ENCODE results near the gene SALL2.
A peak's percentile ranks its signal among the peaks of the same experiment; 100 is the strongest.

The SALL2 gene

GRCh38 chr14:21506557-21506956 lies 19.6 kb downstream of the SALL2 start:
- Histone ChIP-seq H3K4me3 (ENCODE audit: low read depth, low read length) (no peak overlapping the region), H3K36me3 (ENCODE audit: control insufficient read depth in 2 of 2, insufficient read depth in 1 of 2, low read length in 2 of 2) (peaks cover 36 to 53% of the 10 kb centered on the region in 2 experiments), H3K4me1 (ENCODE audit: control insufficient read depth, insufficient read depth, low read length) (0 out of 2 replicates have a peak, but pooled peaks cover 4% of the 10 kb centered on the region), H3K9me3 (ENCODE audit: control insufficient read depth, insufficient read depth, low read depth, low read length) (no peaks in the 10 kb centered on the region), H3K27ac (ENCODE audit: extremely low read depth, low read depth, low read length) (no peak overlapping the region)
- POLR2A ChIA-PET = interaction anchor here (0.6 kb wide), 1 partner anchor 18 kb away, joined by 4 read pairs; no protein-coding TSS in a partner anchor
- CTCF ChIA-PET = interaction anchor here (1.7 kb wide), 1 partner anchor 29 kb away, joined by 4 read pairs; the partner anchor contains the start of gene TOX4
- TF ChIP-seq ZNF335 (tag by site-specific recombination; conservative IDR thresholded peaks at IDR 0.05) = no peak
- TF ChIP-seq ZNF146 (tag by site-specific recombination; IDR thresholded peaks at IDR 0.05) = peak; percentile 82
- TF ChIP-seq ZNF114 (tag by site-specific recombination; IDR thresholded peaks at IDR 0.05) = no peak

- CTCF ChIA-PET = interaction anchor here (0.5 kb wide), 1 partner anchor 28 kb away, joined by 3 read pairs; no protein-coding TSS in a partner anchor
- no peak overlapping the region for H3K4me3 ChIP-seq (ENCODE audit: low read depth, low read length)
- POLR2A ChIA-PET = interaction anchor here (0.6 kb wide), 1 partner anchor 20 kb away, joined by 4 read pairs; no protein-coding TSS in a partner anchor
- peaks cover 41 to 68% of the 10 kb centered on the region in 2 experiments for H3K36me3 ChIP-seq (ENCODE audit: control insufficient read depth in 2 of 2, insufficient read depth in 1 of 2, low read length in 2 of 2)
- H3K4me1 ChIP-seq (ENCODE audit: control insufficient read depth, insufficient read depth, low read length) = 0 out of 2 replicates have a peak, but pooled peaks cover 3% of the 10 kb centered on the region
- TF ChIP-seq, protein P1, sequence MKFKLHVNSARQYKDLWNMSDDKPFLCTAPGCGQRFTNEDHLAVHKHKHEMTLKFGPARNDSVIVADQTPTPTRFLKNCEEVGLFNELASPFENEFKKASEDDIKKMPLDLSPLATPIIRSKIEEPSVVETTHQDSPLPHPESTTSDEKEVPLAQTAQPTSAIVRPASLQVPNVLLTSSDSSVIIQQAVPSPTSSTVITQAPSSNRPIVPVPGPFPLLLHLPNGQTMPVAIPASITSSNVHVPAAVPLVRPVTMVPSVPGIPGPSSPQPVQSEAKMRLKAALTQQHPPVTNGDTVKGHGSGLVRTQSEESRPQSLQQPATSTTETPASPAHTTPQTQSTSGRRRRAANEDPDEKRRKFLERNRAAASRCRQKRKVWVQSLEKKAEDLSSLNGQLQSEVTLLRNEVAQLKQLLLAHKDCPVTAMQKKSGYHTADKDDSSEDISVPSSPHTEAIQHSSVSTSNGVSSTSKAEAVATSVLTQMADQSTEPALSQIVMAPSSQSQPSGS (tag by site-specific recombination; IDR thresholded peaks at IDR 0.05; ENCODE audit: low read depth) = 0 out of 2 replicates have a peak, but pooled peaks have one; percentile 8
- no peak for TF ChIP-seq ZSCAN16 (tag by site-specific recombination; IDR thresholded peaks at IDR 0.05)
- no peak overlapping the region for H3K27ac ChIP-seq (ENCODE audit: extremely low read depth, low read depth, low read length)
- no peaks in the 10 kb centered on the region for H3K9me3 ChIP-seq (ENCODE audit: control insufficient read depth, insufficient read depth, low read depth, low read length)
Measured at GRCh38 chr14:21505012-21505553, 21.1 kb downstream of the SALL2 start.

DNA sequence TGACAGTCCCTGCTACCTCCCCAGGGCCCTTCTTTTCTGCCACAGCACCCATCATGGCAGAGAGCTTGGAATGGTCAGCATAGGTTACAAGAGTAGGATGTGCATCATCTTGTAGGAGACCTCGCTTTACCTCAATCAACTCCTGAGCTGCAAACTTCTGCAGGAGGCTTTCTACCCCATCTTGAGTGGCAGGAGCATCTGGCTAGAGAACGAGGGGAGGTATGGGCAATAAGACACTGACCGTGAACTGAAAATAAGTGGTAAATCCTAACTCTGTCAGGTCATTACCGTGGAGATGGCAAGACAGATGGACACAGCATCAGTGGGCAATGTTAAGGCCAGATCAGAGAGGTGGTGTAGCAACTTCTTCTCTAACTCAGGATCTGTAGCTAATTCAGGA lies 22.8 kb downstream of the SALL2 start:
- Histone ChIP-seq H3K9me3 (ENCODE audit: control insufficient read depth, insufficient read depth, low read depth, low read length) (no peaks in the 10 kb centered on the region), H3K4me3 (ENCODE audit: low read depth, low read length) (no peak overlapping the region), H3K27ac (ENCODE audit: extremely low read depth, low read depth, low read length) (no peak overlapping the region), H3K36me3 (ENCODE audit: control insufficient read depth in 2 of 2, insufficient read depth in 1 of 2, low read length in 2 of 2) (peaks cover 48 to 74% of the 10 kb centered on the region in 2 experiments), H3K4me1 (ENCODE audit: control insufficient read depth, insufficient read depth, low read length) (no peaks in the 10 kb centered on the region)
- CTCF ChIA-PET = interaction anchor here (0.9 kb wide), 1 partner anchor 53 kb away, joined by 4 read pairs; no protein-coding TSS in a partner anchor
- POLR2A ChIA-PET = no interaction called here
- TF ChIP-seq ZNF624 (tag by site-specific recombination; IDR thresholded peaks at IDR 0.05) (no peak), ZNF112 (tag by site-specific recombination; IDR thresholded peaks at IDR 0.05) (no peak), MZF1 (tag by site-specific recombination; IDR thresholded peaks at IDR 0.05; ENCODE audit: borderline replicate concordance) (no peak), ZBTB20 (tag by site-specific recombination; IDR thresholded peaks at IDR 0.05) (no peak), ZSCAN5A (tag by site-specific recombination; IDR thresholded peaks at IDR 0.05) (no peak), YY2 (tag by site-specific recombination; IDR thresholded peaks at IDR 0.05) (no peak), ZBTB10 (tag by site-specific recombination; IDR thresholded peaks at IDR 0.05) (no peak), ZNF391 (tag by site-specific recombination; IDR thresholded peaks at IDR 0.05; ENCODE audit: borderline replicate concordance, low read depth) (no peak), ZNF521 (tag by site-specific recombination; IDR thresholded peaks at IDR 0.05) (no peak), ZNF626 (tag by site-specific recombination; IDR thresholded peaks at IDR 0.05) (no peak), ZNF155 (tag by site-specific recombination; IDR thresholded peaks at IDR 0.05) (no peak), ZNF623 (tag by site-specific recombination; IDR thresholded peaks at IDR 0.05) (no peak), GLI2 (tag by site-specific recombination; IDR thresholded peaks at IDR 0.05; ENCODE audit: borderline replicate concordance, low read depth) (no peak)
- TF ChIP-seq, protein P2, sequence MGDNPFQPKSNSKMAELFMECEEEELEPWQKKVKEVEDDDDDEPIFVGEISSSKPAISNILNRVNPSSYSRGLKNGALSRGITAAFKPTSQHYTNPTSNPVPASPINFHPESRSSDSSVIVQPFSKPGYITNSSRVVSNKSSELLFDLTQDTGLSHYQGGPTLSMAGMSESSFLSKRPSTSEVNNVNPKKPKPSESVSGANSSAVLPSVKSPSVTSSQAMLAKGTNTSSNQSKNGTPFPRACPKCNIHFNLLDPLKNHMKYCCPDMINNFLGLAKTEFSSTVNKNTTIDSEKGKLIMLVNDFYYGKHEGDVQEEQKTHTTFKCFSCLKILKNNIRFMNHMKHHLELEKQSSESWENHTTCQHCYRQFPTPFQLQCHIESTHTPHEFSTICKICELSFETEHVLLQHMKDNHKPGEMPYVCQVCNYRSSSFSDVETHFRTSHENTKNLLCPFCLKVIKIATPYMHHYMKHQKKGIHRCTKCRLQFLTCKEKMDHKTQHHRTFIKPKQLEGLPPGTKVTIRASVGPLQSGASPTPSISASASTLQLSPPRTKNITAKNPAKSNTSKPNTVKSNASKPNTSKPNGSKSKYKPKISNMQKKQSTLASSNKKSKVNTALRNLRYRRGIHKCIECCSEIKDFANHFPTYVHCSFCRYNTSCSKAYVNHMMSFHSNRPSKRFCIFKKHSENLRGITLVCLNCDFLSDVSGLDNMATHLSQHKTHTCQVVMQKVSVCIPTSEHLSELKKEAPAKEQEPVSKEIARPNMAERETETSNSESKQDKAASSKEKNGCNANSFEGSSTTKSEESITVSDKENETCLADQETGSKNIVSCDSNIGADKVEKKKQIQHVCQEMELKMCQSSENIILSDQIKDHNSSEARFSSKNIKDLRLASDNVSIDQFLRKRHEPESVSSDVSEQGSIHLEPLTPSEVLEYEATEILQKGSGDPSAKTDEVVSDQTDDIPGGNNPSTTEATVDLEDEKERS (tag by site-specific recombination; IDR thresholded peaks at IDR 0.05) = no peak
- TF ChIP-seq, protein P3, sequence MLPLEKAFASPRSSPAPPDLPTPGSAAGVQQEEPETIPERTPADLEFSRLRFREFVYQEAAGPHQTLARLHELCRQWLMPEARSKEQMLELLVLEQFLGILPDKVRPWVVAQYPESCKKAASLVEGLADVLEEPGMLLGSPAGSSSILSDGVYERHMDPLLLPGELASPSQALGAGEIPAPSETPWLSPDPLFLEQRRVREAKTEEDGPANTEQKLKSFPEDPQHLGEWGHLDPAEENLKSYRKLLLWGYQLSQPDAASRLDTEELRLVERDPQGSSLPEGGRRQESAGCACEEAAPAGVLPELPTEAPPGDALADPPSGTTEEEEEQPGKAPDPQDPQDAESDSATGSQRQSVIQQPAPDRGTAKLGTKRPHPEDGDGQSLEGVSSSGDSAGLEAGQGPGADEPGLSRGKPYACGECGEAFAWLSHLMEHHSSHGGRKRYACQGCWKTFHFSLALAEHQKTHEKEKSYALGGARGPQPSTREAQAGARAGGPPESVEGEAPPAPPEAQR (tag by site-specific recombination; IDR thresholded peaks at IDR 0.05) = no peak
